ENCODE data around the gene SPAG6.
A peak's percentile ranks its signal among the peaks of the same experiment; 100 is the strongest.

SPAG6 gene

GRCh38 chr10:22322641-22323160 is 22.6 kb upstream of the SPAG6 start:
- DNase-seq, result no peak

DNA sequence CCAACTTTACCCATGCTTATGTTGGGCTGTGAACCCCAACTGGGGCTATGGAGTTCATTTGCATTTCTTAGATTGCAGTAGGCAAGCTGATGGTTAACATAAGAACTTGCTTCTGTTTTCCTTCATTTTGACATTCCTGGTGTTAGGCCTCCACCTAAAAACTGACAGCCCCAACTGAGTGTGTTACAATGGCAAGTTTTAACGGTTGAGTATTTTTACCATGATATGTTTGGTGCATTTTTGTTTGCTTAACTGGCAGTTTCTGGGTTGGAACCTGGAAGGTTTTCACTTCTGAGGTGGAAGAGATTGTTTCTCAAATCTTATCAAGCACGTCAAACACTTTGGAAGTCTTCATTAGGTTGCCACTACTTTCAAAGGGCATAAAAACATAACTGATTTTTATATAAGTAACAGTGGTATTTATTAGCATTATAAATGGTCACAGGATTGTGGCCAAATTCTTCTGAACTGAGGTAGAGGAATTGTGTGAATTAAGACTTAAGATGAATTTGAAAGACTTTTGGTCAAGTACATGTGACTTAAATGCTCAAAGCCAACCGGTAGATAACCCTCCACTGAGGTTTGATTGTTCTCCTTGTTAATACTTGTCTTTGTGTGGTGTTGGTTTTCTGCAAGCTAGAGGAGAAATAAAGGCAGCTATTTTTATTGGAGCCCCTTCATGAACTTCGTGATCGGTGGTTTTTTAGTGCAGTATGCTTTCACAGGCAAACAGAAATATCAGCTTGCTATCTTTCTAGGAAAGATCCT is 21.6 kb upstream of the SPAG6 start:
- no peak for DNase-seq

DNA sequence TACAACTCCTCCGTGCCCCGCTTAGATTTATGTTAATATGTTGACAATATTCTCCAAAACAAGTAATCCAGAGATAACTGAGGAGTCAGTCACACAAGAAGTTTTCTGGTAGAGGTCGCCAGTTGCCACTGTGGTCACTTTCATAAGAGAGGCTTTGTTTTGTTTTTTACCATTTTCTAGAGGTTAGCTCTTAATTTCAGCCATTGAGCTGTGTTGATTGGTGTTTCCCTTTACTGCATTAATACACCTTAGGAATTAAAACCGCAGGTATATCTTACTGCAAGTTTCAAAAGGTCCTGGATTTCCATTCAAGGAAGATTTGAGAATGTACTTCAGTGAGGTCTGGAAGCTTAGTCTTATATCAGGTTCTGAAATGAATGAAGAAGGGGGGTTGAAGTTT is 20.9 kb upstream of the SPAG6 start:
- no peak for DNase-seq

- DNase-seq, result no peak
Observed at GRCh38 chr10:22324893-22325271, 20.4 kb upstream of the SPAG6 start.

GRCh38 chr10:22325272-22326144 is 19.8 kb upstream of the SPAG6 start:
- peak; percentile 87 for DNase-seq

- DNase-seq, result no peak
Observed at GRCh38 chr10:22326145-22326702, 19.1 kb upstream of the SPAG6 start.

- DNase-seq, result no peak
Observed at GRCh38 chr10:22329150-22329549, 16.1 kb upstream of the SPAG6 start.

GRCh38 chr10:22332116-22332692 is 13.1 kb upstream of the SPAG6 start:
- DNase-seq, result no peak

GRCh38 chr10:22333167-22333974 is 11.9 kb upstream of the SPAG6 start:
- peak; percentile 60 for DNase-seq

- DNase-seq, result no peak
Observed at GRCh38 chr10:22333975-22334282, 11.4 kb upstream of the SPAG6 start.

- DNase-seq, result no peak
Observed at GRCh38 chr10:22334414-22335172, 10.7 kb upstream of the SPAG6 start.

DNA sequence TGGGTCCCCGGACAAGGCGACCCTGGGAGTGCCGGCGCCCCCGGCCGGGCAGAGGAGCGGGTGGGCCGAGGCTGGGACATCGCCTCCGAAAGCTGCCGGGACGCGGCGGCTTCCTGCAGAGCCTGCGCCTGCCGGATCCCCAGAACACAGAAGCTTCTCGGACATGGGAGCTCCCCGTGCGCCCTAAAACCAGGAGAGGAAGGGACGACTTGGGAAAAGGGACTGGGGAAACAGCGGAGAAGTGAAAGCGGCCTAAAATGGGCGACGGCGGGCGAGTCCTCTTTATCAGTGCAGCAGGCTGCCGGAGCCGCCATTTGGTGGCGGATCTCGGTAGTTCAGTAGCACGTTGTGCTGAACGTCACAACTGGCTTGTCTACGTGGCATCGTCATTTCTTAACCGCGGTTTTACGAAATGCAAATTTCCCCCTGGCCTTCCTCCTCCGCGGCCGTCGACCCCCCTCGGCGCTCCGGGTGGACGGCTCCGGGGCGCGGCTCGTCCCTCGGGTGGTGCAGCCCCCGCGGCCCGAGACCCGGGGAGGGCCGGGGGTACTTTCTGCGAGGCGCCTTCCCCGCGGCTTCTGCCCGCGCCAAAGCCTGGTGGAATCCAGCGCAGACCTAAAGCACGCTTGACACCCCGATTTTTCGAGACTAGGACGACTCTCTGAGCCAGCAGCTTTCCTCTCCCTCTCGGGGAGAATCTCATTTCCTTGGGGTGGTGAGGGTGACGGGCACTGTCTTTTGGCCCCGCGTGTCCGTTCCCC is 9.9 kb upstream of the SPAG6 start:
- peak; percentile 84 for DNase-seq

- no peak for DNase-seq
Observed at GRCh38 chr10:22338185-22338900, 7.0 kb upstream of the SPAG6 start.

GRCh38 chr10:22338931-22339330 is 6.4 kb upstream of the SPAG6 start:
- DNase-seq, result no peak

DNA sequence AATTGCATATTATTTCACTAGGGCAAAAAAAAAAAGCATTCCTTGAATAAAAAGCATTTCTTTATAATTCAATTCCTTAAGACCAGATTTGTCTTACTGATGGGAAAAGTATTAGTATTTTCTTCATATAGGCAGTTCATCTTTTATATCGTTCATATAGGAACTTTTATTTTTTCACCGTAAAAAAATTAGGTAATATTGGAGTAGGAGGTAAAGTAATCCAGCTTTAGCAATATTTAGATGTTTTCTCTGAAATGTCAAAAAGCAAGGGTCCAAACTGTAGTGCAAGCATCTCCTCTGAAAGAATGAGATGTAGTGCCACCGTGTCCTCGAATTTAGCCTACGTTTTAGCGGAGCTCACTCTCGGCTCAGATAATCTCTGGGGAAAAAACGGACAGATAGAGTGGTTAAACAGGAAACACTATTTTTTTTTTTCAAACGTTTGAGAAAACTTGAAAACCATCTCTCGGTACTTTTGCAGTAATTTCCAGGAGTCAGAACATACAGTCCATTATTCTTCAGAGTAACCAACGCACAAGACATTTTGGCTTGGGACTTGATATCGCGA is 5.5 kb upstream of the SPAG6 start:
- no peak for DNase-seq

DNA sequence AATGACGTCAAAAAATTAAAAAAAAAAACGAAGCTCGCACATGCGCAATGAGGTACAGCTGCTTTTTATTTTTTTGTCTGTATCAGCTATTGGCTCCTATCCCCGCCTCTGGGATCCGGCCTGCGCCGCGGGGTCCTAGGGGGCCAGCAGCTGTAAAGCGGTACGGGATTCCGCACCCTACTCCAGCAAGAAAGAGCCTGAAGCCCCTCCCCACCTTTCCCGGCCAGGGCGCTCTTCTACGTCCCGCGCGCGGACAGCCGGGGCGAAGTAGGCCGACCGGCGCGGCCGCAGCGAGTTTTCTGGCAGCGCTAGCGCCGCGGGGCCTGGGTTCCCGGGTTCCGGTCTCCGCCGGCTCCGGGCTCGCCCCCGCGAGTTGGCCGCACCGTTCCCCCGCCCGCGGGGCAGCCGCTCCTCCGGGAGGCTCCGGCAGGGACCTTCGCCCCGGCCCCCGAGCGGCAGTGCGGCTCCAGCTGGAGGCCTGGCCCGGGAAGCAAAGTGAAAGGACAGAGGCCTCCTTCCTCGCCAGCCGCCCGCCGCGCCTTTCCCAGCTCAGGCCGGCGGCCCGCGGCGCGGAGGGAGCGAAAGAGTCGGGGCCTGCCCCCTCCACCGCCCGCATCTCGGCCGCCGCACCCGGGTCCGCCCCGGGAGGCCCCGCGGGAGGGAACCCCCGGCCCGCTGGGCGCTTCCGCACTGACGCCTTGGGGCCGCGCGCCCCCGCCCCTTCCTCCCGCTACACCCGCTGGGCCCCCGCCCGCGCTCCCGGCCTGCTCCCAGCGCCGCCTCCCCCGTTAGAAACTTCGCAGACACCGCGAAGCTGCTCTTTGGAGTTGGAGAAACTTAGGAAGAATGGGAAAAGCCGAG is 4.7 kb upstream of the SPAG6 start:
- peak; percentile 77 for DNase-seq

GRCh38 chr10:22341190-22341925 is 3.9 kb upstream of the SPAG6 start:
- no peak for DNase-seq

DNA sequence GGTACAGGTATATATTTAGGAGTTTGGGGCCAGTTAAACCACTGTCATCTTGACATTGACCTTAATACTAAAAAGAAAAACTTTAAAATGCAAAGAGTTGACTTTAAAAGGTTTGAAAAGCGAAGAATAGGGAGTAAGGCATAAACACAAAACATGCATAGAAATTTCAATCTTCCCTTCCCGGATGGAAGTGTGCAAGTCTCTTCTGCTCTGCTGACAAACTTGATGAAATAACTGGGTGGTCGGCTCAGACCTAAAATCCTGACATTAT is 3.4 kb upstream of the SPAG6 start:
- no peak for DNase-seq

DNA sequence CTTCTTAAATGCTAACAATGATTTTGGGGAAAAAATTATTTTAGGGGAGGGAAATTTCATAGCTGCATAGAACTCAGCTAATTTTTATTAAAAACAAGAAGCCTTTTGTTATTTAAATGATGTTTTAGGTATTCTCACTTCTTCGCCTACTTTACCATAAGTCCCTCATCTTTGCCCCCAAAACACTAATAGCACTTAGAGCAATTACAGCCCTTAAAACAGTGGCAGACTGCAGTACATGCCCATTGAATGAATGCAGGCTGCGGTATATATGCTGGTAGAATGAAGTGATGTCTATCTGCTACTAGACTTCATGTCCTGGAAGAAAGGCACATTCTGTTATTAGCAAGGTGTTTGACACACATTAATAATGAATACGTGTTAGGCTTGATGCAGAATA is 2.9 kb upstream of the SPAG6 start:
- no peak for DNase-seq
